Mesendoderm (in vitro differentiated cells): ENCODE data around the gene PXK.

Experiments used
- DNase-seq: peaks from one replicate; pipeline ENCODE4 v3.0.0; 2013
- H2AK5ac ChIP-seq: 2 replicates; pipeline ENCODE4 v1.6.1; 2013; ENCODE audit warnings: low read length, inconsistent platforms
- H2BK120ac ChIP-seq: 2 replicates; pipeline ENCODE4 v1.6.1; 2013; ENCODE audit warnings: low read depth, mild to moderate bottlenecking, low read length, moderate library complexity, mixed read lengths
- H2BK15ac ChIP-seq: replicated peaks from 2 replicates; pipeline ENCODE4 v1.6.1; 2013; ENCODE audit warnings: low read depth, mild to moderate bottlenecking, moderate library complexity
- H2BK5ac ChIP-seq: 2 replicates; pipeline ENCODE4 v1.6.1; 2013; ENCODE audit warnings: low read length, inconsistent platforms
- H3K18ac ChIP-seq: 2 replicates; pipeline ENCODE4 v1.6.1; 2013; ENCODE audit warnings: mild to moderate bottlenecking, low read length, mixed read lengths
- H3K23ac ChIP-seq: one replicate; pipeline ENCODE4 v1.6.1; 2013; ENCODE audit warnings: low read length
- H3K27ac ChIP-seq: 2 replicates; pipeline ENCODE4 v1.5.1; 2013; ENCODE audit warnings: low read depth, mild to moderate bottlenecking, inconsistent platforms, low read length, moderate library complexity
- H3K27me3 ChIP-seq: 2 replicates; pipeline ENCODE4 v1.6.1; 2013; ENCODE audit warnings: low read length, control low read depth, mild to moderate bottlenecking, inconsistent platforms; ENCODE audit not compliant: insufficient read depth, poor library complexity
- H3K36me3 ChIP-seq: 2 replicates; pipeline ENCODE4 v1.6.1; 2013; ENCODE audit warnings: low read length, inconsistent platforms; ENCODE audit not compliant: control insufficient read depth, insufficient read depth
- H3K4ac ChIP-seq: one replicate; pipeline ENCODE4 v1.6.1; 2013; ENCODE audit warnings: low read depth, mild to moderate bottlenecking, low read length, moderate library complexity
- H3K4me1 ChIP-seq: 2 replicates; pipeline ENCODE4 v1.6.1; 2013; ENCODE audit warnings: low read depth, low read length, inconsistent platforms; ENCODE audit not compliant: control insufficient read depth
- H3K4me2 ChIP-seq: 2 replicates; pipeline ENCODE4 v1.6.1; 2013; ENCODE audit warnings: low read length
- H3K4me3 ChIP-seq: 2 replicates; pipeline ENCODE4 v1.5.1; 2013; ENCODE audit warnings: mild to moderate bottlenecking, low read length
- H3K56ac ChIP-seq: one replicate; pipeline ENCODE4 v1.6.1; 2013; ENCODE audit warnings: low read length
- H3K79me1 ChIP-seq: 2 replicates; pipeline ENCODE4 v1.6.1; 2013; ENCODE audit warnings: low read length, inconsistent platforms
- H3K79me2 ChIP-seq: 2 replicates; pipeline ENCODE4 v1.6.1; 2013; ENCODE audit warnings: mild to moderate bottlenecking, low read length; ENCODE audit not compliant: control insufficient read depth, insufficient read depth
- H3K9ac ChIP-seq: 2 replicates; pipeline ENCODE4 v1.6.1; 2013; ENCODE audit warnings: low read length, inconsistent platforms
- H4K5ac ChIP-seq: one replicate; pipeline ENCODE4 v1.6.1; 2013; ENCODE audit warnings: low read length
- H4K8ac ChIP-seq: one replicate; pipeline ENCODE4 v1.6.1; 2013; ENCODE audit warnings: low read depth, mild to moderate bottlenecking, control low read depth, low read length, moderate library complexity
- WGBS: extraction: QIAGEN DNeasy Blood & Tissue Kit; methylation state at CpG from one replicate; pipeline ENCODE4 v1.1.7; 2013; ENCODE audit warnings: low lambda C conversion rate, missing lambda C conversion rate; ENCODE audit not compliant: insufficient coverage; ENCODE audit errors: extremely low coverage; 5-methylcytosine and 5-hydroxymethylcytosine counted together

Gene PXK

DNA sequence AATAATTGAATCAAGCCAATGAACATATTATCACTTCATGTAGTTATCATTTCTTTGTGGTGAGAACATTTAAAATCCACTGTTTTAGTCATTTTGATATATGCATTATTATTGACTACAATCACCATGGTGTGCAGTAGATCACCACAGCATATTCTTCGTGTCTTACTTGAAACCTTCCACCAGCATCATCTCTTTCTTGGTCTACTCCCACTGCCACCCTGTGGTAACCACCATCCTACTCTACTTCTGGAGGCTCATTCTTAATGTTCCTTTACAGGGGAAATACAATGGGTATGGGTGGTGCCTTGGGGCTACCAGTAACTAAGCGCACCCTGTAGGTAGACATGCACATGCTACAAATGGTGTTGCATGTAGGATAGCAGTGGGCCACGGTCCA is 25.4 kb downstream of the PXK start:
- no peak overlapping the region for H3K56ac ChIP-seq
- H3K4ac ChIP-seq = no peak overlapping the region
- no peaks in the 10 kb centered on the region for H3K36me3 ChIP-seq
- no peak overlapping the region for H3K9ac ChIP-seq
- no peak overlapping the region for H3K27ac ChIP-seq
- H3K79me2 ChIP-seq = no peaks in the 10 kb centered on the region
- H4K8ac ChIP-seq = no peak overlapping the region
- DNase-seq = no peak
- no peak overlapping the region for H2BK15ac ChIP-seq
- H3K27me3 ChIP-seq = no peaks in the 10 kb centered on the region
- H3K4me1 ChIP-seq = no peaks in the 10 kb centered on the region
- H4K5ac ChIP-seq = no peak overlapping the region
- H3K18ac ChIP-seq = no peak overlapping the region
- H2BK5ac ChIP-seq = no peak overlapping the region
- no peaks in the 10 kb centered on the region for H3K79me1 ChIP-seq
- H3K4me2 ChIP-seq = no peak overlapping the region
- no CpG with 5 or more reads among the region's 3 CpGs for WGBS
- no peak overlapping the region for H3K4me3 ChIP-seq
- no peak overlapping the region for H3K23ac ChIP-seq
- no peak overlapping the region for H2AK5ac ChIP-seq
- H2BK120ac ChIP-seq = no peak overlapping the region

DNA sequence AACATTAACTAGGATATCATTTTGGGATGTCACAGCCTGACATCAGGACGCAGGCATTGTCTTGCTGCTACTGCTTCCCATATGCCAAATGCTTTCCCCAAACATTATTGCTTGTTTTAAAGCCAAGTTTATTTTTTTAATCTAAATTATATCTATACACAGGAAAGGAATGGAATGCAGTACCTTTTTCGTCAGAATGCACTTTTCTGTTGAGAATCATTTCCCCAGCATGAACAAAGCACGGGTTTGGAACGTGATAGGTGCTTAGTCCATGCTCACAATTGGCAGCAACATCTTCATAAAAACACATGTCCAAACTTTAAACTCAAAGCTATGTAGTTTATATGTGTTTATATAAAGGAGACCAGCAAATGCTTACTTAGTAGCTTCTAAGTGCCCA is 26.1 kb downstream of the PXK start:
- Histone ChIP-seq H3K79me1 (no peaks in the 10 kb centered on the region), H3K27me3 (no peaks in the 10 kb centered on the region), H3K4me2 (no peak overlapping the region), H4K8ac (no peak overlapping the region), H3K27ac (no peak overlapping the region), H2BK120ac (no peak overlapping the region), H3K4me1 (no peaks in the 10 kb centered on the region), H3K9ac (no peak overlapping the region), H3K4ac (no peak overlapping the region), H2BK15ac (no peak overlapping the region), H3K36me3 (no peaks in the 10 kb centered on the region), H3K18ac (no peak overlapping the region), H3K56ac (no peak overlapping the region), H3K23ac (no peak overlapping the region), H2BK5ac (no peak overlapping the region), H3K4me3 (no peak overlapping the region), H2AK5ac (no peak overlapping the region), H4K5ac (no peak overlapping the region), H3K79me2 (no peaks in the 10 kb centered on the region)
- no peak for DNase-seq
- no CpG with 5 or more reads among the region's 4 CpGs for WGBS

DNA sequence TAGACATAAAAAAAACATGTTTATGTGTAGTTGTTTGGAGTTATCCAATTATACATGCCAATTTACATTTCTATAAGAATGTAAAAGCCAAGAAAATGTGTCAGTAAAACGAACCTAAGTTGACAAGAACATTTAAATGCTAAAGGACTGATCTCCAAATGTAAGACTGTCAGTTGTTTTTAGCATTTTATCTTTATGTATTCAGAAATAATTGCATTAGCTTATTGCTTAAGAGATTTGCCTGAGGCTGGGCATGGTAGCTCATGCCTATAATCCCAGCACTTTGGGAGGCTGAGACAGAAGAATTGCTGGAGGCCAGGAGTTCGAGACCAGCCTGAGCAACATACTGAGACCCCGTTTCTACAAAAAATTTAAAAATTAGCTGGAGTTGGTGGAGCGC is 26.9 kb downstream of the PXK start:
- Histone ChIP-seq H3K18ac (no peak overlapping the region), H2BK5ac (no peak overlapping the region), H2BK15ac (no peak overlapping the region), H3K27ac (no peak overlapping the region), H3K4me2 (no peak overlapping the region), H3K4ac (no peak overlapping the region), H3K36me3 (no peaks in the 10 kb centered on the region), H2BK120ac (no peak overlapping the region), H3K79me1 (no peaks in the 10 kb centered on the region), H3K9ac (no peak overlapping the region), H4K5ac (no peak overlapping the region), H3K79me2 (no peaks in the 10 kb centered on the region), H2AK5ac (no peak overlapping the region), H3K4me1 (no peaks in the 10 kb centered on the region), H3K56ac (no peak overlapping the region), H4K8ac (no peak overlapping the region), H3K4me3 (no peak overlapping the region), H3K27me3 (no peaks in the 10 kb centered on the region), H3K23ac (no peak overlapping the region)
- WGBS = no CpG with 5 or more reads among the region's 4 CpGs
- DNase-seq = no peak

DNA sequence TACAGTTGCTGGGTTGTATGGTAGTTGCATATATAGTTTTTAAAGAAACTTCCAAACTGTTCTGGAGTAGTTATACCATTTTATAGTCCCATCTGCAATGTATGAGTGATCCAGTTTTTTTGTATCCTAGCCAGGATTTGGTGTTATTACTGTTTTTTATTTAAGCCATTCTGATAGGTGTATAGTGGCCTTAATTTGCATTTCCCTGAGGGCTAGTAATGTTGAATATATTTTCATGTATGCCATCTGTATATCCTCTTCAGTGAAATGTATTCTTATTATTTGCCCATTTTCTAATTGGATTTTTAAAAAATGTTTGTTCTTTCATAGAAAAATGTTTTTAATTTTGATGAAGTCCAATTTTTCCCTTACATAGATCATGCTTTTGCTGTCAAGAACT is 29.2 kb downstream of the PXK start:
- H2BK120ac ChIP-seq = no peak overlapping the region
- H3K27ac ChIP-seq = no peak overlapping the region
- no peak overlapping the region for H2BK15ac ChIP-seq
- no peak overlapping the region for H3K18ac ChIP-seq
- H2AK5ac ChIP-seq = no peak overlapping the region
- no peak overlapping the region for H3K9ac ChIP-seq
- H3K4me2 ChIP-seq = no peak overlapping the region
- no peaks in the 10 kb centered on the region for H3K36me3 ChIP-seq
- H3K27me3 ChIP-seq = no peaks in the 10 kb centered on the region
- no peak overlapping the region for H3K4ac ChIP-seq
- no peak overlapping the region for H2BK5ac ChIP-seq
- no peak overlapping the region for H3K4me3 ChIP-seq
- H4K8ac ChIP-seq = no peak overlapping the region
- no peak overlapping the region for H3K56ac ChIP-seq
- H3K79me2 ChIP-seq = no peaks in the 10 kb centered on the region
- no peak overlapping the region for H4K5ac ChIP-seq
- no peak overlapping the region for H3K23ac ChIP-seq
- H3K4me1 ChIP-seq = peaks cover 2% of the 10 kb centered on the region
- no peak for DNase-seq
- no peaks in the 10 kb centered on the region for H3K79me1 ChIP-seq

DNA sequence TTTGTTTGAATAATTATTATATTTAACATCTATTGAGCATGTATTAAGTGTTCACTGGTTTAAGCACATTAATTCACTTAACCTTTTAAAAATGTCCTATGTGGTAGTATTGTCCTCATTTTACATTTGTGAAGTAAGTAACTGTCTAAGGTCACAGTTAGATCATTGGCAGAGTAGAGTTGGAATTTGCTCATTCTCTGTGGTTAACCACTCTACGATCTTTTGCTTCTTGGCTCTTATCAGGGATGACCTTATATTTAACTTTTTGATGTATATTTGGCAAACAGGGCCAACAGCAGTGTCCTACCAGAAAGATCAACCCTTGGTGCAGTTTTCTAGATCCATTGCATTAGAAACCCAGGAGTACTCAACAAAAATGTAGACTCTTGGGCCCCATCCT is 34.0 kb downstream of the PXK start:
- Histone ChIP-seq H3K4me3 (no peak overlapping the region), H3K9ac (no peak overlapping the region), H3K4me1 (peaks cover 2% of the 10 kb centered on the region), H3K4me2 (no peak overlapping the region), H3K4ac (no peak overlapping the region), H2BK5ac (no peak overlapping the region), H3K23ac (no peak overlapping the region), H2BK15ac (no peak overlapping the region), H3K79me2 (no peaks in the 10 kb centered on the region), H3K18ac (no peak overlapping the region), H3K27me3 (no peaks in the 10 kb centered on the region), H3K56ac (no peak overlapping the region), H2BK120ac (no peak overlapping the region), H2AK5ac (no peak overlapping the region), H4K5ac (no peak overlapping the region), H3K36me3 (no peaks in the 10 kb centered on the region), H3K79me1 (no peaks in the 10 kb centered on the region), H3K27ac (no peak overlapping the region), H4K8ac (no peak overlapping the region)
- WGBS = no CpG with 5 or more reads among the region's 1 CpG
- DNase-seq = no peak

DNA sequence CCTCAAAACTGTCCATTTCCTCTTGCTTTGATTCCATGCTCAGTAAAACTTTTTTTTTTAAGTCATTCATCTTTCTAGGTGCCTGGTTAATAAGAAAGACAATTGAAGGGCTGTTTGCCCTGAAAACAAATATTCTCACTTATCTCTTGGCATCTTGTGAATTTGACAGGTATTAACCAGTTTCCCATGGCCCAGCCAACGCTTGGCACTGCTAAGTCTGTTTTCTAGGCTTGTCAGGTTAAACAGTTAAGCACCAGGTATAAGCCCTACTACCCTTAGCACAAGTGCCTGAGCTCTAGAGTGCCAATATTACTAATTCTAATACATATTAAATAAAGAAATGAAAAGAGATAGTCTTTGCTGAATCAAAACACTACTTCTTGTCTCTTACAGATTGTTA is 36.3 kb downstream of the PXK start:
- Histone ChIP-seq H3K56ac (no peak overlapping the region), H3K79me2 (no peaks in the 10 kb centered on the region), H3K4me2 (no peak overlapping the region), H2BK5ac (no peak overlapping the region), H3K27me3 (no peaks in the 10 kb centered on the region), H3K18ac (no peak overlapping the region), H2BK15ac (no peak overlapping the region), H3K4ac (no peak overlapping the region), H3K9ac (no peak overlapping the region), H4K8ac (no peak overlapping the region), H3K27ac (no peak overlapping the region), H3K4me1 (peaks cover 2% of the 10 kb centered on the region), H4K5ac (no peak overlapping the region), H3K23ac (no peak overlapping the region), H2BK120ac (no peak overlapping the region), H2AK5ac (no peak overlapping the region), H3K36me3 (no peaks in the 10 kb centered on the region), H3K4me3 (no peak overlapping the region), H3K79me1 (no peaks in the 10 kb centered on the region)
- no peak for DNase-seq
- no CpG with 5 or more reads among the region's 1 CpG for WGBS
